RCC 7860 (cell line): Measurements from ENCODE around the gene NOVA2.
A peak's percentile ranks its signal among the peaks of the same experiment; 100 is the strongest.

Source experiments
- DNase-seq: peaks from one replicate; pipeline ENCODE4 v3.0.0-alpha.2; 2015; ENCODE audit warnings: low spot score
- FAIRE-seq: peaks from 2 replicates; lab custom pipeline; 2012; peaks lifted over from hg19 to GRCh38; lab: Jason Lieb, UNC

Gene NOVA2

DNA sequence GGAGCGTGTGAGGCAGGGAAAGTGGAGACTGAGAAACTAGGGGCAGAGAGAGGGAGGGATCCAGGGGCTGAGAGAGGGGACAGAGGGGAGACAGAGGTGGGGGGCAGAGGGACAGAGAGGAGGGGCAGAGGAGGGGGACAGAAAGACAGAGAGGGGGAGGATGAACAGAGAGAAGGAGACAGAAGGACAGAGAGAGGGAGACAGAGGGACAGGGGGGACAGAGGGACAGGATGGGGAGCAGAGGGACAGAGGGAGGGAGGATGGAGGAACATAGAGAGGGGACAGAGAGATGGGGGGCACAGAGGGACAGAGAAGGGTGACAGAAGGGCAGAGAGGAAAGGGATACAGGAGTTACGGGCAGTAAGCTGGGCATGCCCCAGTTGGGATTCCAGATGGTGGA is 44.4 kb downstream of the NOVA2 start:
- FAIRE-seq: no peak
- DNase-seq: no peak

DNA sequence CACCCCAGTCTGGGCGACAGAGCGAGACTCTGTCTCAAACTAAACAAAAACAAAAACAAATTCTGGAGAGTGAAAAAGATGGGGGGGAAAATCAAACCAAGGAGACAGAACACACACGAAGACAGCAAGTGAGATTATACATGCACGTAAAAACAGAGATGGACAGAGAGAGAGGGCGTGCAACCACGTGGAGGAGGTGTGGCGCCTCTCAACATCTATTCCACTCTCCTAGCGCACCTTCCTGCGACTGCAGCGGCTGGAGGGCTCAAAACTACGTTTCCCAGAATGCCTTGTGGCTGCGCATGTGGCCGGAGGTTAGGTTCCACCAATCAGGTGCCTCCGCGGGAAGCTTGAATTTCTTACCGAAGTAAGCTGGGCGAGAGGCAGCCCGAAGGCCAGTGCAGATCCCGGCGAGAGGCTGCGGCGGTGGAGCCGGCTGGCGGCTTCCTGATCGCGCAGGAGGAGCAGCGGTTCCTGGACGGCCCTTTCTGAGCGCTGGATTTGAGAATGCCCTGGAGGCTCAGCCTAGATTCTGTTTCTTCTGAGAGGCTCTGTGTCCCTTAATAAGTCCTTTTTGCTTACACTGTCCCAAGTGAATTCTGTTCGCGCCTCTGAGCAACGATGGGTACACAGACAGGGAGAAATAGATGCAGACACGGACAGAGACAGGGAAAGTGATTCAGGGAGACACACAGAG is 46.0 kb downstream of the NOVA2 start:
- FAIRE-seq: no peak
- DNase-seq: peak; percentile 61

DNA sequence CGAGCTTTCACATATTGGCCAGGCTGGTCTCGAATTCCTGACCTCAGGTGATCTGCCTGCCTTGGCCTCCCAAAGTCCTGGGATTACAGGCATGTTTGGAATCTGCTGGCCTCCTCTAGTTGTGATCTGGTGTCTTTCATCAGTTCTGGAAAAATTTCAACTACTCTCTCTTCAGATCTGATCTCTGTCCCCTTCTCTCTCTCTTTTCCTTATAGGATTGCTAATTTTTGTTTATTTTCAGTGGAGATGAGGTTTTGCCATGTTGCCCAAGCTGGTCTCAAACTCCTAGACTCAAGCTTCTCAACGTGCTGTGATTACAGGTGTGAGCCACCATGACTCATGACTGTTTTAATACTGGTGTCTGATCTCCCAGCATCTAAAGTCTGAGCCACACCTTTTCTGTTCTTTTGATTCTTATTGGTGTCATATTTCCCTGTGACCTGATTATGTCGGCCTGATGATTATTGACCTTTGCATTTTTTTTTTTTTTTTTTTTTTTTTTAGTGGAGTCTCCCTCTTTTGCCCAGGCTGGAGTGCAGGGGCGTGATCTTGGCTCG is 48.7 kb downstream of the NOVA2 start:
- FAIRE-seq (no peak), DNase-seq (no peak)

DNA sequence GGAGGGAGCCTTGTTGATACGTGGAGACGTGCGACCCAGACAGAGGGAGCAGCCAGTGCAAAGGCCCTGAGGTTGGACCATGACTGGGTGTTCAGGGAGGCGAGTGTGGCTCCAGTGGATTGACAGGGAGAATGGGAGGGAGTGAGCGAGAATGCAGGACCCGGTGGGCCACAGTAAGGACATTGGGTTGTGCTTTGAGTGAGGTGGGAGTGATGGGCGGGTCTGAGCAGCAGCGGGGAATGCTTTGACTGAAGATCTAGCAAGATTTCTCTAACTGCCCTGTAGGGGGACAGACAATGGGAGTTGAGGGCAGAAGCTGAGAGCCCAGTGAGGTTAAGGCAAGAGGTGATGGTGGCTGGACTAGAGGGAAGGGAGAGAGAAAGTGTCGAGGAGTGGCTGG is 51.4 kb downstream of the NOVA2 start:
- FAIRE-seq (no peak), DNase-seq (no peak)

DNA sequence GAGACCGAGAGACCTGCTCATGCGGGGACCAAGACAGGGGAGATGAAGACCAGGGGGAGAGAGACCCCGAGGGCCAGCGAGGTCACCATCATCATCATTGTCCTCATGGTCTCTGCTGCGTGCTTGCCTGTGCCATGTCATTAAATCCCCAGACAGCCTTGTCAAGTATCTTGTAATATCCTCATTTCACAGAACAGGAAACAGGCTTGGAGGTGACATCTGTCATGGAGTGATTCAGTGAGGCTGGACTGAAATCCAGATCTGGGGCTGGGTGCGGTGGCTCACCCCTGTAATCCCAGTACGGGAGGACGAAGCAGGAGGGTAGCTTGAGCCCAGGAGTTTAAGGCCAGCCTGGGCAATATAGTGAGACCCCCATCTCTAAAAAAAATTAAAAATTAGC is 53.2 kb downstream of the NOVA2 start:
- FAIRE-seq: no peak
- DNase-seq: no peak

DNA sequence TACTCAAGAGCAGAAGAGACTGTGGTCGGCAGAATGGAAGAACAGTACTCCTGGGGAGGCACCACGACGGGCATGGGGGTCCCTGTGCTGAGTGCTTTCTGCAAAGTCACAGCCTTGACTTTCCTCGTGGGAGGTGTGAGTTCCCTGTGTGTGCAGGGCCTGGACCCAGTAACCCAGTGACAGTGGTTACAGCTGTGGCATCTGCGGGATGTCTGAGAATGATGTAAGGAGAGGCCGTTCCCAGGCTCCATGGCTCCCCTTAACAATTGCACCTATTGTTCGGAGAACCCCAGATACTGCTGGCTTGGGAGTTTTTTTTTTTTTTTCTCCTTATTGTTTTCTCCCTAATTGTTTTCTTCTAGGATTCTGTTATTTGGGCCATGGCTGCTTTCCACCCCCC is 54.0 kb downstream of the NOVA2 start:
- FAIRE-seq (no peak), DNase-seq (no peak)

DNA sequence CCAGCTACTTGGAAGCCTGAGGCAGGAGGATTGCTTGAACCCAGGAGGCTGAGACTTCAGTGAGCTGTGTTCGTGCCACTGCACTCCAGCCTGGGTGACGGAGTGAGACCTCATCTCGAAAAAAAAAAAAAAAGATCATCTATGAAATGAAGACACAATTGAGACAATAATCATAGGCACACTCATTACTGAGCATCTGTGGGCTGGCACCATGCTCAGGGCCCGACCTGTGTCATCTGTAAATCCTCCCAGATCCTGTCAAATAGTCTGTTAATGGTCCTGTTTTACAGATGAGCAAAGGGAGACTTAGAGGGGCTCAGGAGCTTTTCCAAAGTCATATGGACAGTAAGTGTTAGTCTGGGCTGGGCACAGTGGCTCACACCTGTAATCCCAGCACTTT is 54.9 kb downstream of the NOVA2 start:
- DNase-seq (no peak), FAIRE-seq (no peak)

DNA sequence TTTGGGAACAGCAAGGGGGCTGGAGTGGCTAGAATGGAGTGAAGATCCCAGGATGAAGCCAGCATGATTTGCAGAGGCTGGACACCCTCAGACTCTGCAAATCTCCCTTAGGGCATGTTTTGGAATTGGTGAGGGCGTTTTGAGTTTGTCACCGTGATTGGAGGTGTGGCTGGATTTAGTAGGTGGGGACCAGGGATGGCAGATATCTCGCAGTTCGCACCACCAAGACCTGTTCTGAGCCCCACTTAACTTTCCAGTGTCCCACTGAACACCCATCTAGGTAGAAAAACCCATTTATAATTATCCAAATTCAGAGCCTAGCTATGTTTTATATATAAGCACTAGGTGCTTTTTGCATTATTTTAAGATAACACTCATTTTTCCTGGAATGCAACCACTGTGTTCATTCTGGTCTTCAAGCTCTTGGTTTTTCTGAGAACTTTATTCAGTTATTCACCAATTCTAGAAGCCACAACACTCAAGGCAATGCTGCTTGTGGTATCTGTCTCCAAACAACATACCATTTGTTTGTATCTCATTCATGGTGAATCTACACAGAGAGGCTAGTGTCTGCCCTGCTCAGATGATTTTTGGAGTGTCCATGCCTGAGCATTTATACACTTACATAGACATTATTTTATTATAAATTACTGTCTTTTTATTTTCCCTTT is 56.1 kb downstream of the NOVA2 start:
- DNase-seq: no peak
- no peak for FAIRE-seq

DNA sequence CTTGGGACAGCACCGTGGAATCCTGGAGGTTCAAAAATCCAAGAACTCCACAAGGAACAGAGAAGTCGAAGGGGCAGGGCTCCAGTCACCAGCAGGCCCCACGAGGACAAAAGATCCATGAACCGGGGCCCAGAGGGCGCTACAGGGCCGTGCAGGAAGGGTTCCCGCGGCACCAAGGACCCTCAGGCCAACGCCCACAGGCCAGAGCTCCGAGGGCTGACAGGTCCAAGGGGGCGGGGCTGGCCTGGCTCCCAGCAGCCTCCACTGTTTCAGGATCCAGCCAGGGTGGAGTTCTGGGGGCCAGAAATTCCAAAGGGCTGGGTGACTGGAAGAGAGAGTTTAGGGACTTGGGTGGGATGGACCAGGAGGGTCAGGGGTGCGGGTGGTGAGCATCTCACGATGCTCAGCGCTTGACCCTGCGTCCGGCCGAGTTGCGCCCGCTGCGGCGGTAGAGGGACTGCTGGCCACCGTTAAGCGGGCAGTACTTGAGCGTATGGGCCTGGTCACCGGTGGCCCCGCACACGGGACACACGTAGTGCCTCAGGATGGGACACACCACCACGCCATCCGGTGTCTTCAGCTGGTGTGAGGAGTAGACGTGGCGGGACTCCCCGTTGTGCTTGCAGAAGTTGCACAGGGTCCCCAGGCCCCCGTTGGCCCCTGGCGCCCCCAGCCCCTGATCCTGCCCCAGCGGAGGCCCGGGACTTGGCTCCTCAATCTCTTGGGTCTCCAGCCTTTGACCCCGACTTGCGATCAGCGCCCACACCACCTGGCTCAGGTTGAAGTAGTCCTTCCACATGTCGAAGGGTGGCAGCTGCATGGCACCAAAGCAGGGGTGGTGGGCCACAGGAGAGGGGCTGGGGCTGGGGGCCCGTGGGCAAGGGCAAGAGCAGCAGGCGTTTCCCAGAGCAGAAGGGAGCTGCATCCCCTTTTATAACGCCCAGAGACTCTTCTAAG is 59.5 kb downstream of the NOVA2 start, which contains the start of gene NANOS2:
NANOS2 (minus strand) TSS at position 905 of the 957 bp plus-strand sequence; CDS start at position 820, 85 bp downstream.
- DNase-seq (no peak), FAIRE-seq (no peak)

DNA sequence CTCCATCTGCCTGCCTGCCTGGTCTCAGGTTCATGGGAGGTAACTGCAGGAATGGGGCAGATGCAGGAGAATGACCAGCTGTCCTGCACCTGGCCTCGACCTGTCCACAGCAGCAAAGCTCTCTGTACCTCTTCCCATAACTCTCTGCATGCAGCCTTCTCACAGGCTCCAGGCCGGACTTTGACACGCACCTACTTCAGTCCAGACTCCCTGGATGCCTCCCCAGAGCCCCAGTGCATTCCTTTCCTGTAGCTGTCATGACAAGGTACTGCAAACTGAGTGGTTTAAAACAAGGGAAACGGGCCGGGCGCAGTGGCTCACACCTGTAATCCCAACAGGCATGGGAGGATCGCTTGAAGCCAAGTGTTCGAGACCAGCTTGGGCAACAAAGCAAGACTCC is 62.4 kb downstream of the NOVA2 start:
- DNase-seq (no peak), FAIRE-seq (no peak)

DNA sequence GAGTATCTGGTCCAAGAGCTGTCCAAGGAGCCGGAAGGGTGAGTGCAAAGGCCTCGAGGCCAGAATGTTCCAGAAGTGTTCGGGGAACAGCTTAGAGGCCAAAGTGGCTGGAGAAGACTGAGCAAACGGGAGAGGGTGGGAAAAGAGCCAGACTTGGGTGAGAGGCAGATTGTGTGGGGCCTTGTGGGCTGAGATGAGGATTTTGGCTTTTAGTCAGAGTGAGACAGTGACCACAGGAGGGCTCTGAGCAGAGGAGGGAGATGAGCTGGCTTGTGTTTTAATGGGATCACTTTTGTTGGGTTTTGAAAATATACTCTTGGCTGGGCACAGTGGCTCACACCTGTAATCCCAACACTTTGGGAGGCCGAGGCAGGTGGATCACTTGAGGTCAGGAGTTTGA is 64.7 kb downstream of the NOVA2 start:
- DNase-seq (no peak), FAIRE-seq (no peak)

DNA sequence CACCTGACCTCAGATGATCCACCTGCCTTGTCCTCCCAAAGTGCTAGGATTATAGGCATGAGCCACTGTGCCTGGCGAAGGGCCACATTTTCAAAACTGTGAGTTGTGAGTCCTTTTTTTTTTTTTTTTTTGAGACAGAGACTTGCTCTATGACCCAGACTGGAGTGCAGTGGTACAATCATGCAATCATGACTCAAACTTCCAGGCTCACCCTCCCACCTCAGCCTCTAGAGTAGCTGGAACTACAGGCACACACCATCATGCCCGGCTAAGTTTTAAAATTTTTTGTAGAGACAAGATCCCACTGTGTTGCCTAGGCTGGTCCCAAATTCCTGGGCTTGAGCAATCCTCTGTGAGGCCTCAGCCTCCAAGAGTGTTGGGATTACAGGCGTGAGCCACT is 67.4 kb downstream of the NOVA2 start:
- DNase-seq (peak; percentile 28), FAIRE-seq (no peak)

DNA sequence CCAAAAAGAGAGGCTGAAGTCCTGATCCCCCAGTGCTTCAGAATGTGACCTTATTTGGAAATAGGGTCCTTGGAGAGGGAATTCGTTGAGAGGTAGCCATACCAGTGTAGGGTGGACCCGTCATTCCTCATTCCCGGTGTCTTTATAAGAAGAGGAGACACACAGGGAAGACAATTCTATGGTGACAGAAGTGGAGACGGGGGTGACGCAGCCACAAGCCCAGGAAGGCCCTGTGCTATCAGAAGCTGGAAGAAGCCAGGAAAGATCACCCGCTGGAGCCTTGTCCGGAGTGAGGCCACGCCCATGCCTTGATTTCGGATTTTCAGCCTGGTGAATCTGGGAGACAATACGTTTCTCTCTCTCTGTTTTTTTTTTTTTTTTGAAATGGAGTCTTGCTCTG is 68.7 kb downstream of the NOVA2 start:
- DNase-seq (no peak), FAIRE-seq (no peak)

DNA sequence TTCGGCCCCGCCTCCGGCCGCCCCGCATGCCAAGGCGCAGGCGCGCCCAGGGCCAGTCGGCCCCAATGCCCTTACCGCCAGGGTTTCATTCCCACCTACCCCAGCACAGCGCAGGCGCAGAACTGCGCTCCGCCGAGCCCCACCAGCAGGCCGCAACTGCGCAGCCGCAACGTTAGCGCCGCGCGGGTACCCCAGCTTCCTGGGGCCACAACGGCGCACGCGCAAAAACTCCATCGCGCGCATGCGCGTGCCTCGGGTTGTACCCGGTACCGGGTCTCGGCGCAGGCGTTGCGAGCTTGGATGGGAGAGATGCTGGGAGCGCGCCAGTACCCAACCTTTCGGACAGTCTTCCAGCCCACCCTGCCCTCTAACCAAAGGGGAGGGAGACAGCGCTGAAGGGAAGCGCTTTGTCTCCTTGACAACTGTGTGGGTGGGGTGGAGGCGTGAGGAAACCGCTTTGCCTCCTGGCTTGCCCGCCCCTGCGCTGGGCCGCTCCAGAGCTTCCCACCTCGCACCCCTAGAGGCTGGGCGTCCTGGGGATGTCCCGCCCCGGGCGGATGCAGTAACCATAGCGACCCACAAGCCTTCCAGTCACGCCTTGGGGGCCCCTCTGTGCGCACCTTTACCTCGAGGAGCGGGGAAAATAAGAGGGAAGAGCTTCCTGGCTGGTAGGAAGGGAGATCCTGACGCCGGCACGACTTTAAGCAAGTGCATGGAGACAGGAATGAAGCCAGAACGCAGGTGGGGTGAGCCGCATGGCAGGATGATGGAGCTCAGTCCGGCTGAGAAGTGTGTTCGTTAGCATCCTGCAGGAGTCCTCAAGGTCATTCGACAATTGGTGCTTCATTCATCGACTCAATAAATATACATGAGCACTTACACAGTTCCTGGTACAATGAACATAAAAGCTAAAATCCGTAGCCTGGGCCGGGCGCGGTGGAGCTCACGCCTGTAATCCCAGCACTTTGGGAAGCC is 70.7 kb downstream of the NOVA2 start:
- FAIRE-seq (no peak), DNase-seq (peak; percentile 89)

DNA sequence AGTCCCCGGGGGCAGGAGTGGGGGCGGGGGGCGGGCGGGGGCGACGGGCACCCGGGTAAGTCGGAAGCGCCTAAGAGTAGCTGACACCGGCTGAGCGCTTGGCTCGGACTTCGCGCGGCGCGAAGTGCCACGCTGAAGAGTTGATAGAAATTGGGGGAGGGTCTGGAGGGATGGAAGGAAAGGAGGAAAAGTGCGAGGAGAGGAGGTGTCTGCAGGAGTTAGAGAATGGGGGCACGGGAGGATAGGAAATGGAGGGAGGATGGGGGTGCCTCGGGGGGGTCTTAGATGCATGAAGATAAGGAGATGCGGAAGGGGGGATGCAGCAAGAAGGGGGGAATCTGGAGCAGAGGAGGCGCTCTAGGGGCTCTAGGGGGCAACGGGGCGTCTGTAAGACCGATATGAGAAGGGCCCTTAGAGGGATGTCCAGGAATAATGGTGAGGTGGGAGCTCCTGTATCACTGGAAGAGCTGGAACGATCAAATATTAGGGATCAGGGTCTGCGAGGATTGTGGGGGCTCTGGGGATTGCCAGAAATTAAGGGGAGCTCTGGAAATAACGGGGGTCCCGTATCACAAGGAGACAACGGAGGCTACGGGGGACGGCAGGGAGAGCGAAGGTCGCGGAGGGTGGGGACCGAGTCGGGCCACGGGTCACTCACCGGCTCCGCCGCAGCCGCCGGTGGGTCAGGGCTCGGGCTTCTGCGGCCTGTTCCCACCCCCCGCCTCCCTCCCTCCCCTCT is 71.6 kb downstream of the NOVA2 start, which contains the start of gene MYPOP:
MYPOP (minus strand) TSS at position 702 of the 739 bp plus-strand sequence. CDS start 840 bp downstream, outside the sequence.
- FAIRE-seq (no peak), DNase-seq (no peak)

DNA sequence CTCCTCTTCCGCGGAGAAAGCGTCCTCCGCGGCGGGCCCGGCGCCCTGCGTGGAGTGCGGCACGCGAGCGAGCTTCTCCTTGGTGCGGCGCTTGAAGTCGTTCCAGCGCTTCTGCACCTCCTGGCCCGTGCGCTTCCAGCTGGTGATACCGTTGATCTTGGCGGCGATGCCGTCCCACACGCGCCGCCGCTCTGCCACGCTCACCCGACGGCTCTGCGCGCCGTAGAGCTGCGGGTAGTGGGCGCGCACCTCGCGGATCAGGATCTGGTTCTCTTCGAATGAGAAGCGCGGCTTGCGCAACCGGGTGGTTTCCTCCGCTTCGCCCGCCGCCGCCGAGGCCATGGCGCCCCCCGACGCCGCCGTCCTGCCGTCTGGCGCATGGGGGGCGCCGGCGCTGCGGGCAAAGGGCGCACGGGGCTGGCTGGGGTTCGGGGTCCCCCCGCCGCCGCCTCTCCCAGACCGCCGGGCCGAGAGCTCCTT is 72.2 kb downstream of the NOVA2 start:
- DNase-seq: no peak
- FAIRE-seq: no peak

DNA sequence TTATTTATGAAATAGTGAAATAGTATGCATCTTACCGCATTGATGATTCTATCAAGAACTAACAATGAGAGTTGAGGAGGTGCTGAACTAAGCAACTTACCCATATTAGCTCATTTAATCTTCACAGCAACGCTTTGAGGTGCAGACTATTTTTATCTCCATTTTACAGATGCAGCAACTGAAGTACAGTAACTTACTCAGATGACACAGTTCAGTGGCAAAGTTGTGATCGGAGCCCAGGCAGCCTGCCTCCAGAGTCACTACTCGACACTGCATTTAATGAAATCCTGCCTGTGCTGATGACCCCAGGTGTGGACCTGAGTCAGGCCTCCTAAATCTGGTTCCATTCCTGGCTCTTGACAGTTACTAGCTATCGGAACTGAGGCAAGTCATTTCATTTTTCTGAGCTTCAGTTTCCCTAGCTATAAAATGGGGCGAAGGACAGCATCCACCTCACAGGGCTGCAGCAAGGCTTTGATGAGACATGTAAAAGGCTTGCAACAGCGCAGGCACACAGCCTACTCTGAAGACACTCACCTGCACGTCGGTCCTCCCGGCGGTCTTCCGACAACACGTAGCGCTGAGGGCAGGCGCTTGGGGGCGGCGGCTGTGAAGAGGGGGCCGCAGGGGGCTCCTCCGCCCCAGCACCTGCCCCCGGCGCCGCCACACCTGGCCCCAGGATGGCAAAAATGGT is 72.8 kb downstream of the NOVA2 start:
- no peak for FAIRE-seq

DNA sequence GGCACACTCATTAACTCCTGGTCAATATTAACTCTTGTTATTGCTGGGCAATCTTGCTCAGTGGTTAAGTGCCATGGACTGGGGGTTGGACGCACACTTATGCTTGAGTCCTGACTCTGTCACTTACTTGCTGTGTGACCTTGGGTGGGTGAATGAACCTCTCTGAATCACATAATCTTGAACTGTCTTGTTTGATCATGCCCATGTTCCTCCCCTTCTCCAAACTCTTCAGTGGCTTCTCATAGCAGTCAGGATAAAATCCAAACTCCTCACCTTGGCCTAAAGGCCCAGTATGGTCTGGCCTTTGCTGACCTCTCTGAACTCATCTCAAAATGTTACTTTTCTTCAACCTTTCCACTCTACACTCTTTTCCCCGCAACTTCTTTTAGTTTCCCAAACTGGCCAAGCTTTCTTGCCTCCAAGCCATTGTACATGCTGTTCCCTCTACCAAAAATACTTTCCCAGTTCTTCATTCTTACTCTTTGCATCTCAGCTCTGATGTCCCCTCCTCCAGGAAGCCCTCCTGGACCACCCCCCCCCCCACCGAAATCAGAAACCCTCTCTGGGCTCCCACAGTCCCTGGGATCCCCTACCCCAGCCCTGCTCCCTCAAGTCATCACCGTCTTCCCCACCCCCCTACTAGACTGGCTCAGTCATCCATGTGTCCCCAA is 73.6 kb downstream of the NOVA2 start:
- no peak for DNase-seq
- FAIRE-seq: no peak

More for the DNA sequence above, 72.8 kb downstream of the NOVA2 start:
- DNase-seq: no peak
